HG03520 (cell line): ENCODE results near the gene WDR47.
A peak's percentile ranks its signal among the peaks of the same experiment; 100 is the strongest.
"Not testable (repeated sequence)": the region's sequence is repeated elsewhere in the genome, so short reads cannot be mapped to it uniquely, and the experiment has no call there.

ENCODE experiments used
- ATAC-seq: cut with Tn5 transposase; IDR thresholded peaks from one replicate; pipeline ENCODE4 v1.9.1; 2021; ENCODE audit warnings: mild to moderate bottlenecking, moderate library complexity; ENCODE audit not compliant: unreplicated experiment

The WDR47 gene

GRCh38 chr1:108969346-108969745, 72.6 kb downstream of the WDR47 start:
- no peak for ATAC-seq

DNA sequence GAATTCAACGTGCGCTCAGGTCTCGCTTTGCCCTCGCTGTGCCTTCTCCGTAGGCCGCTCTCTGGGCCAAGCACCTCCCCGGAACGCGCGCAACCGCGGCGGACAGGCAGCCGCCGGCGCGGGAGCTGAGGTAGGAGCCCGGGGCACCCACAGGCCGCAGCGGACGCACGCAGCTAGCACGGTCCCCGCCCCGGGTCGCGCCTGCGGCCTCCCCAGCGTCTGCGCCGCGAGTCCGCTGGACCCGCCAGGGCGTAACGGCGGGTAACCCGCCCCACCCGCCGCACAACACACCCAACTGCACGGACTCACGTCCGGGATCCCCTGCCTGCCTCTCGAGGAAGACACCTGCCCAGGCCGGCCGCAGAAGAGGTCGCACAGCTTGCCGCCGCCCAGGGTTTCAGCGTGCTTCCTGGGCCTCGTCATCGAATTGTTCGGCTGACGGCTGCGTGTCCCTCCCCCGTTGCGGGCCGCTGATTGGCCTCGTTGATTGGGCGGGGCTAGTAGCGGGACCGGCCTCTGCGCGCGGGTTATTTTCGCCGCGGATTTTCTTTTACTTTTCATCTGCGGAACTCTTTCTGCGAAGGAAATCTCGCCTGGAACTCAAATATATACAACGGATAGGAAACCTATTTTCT, 78.7 kb downstream of the WDR47 start, which contains the start of gene CLCC1:
CLCC1 (minus strand) TSS at position 433 of the 635 bp plus-strand sequence. CDS start 13,047 bp downstream, outside the sequence.
- ATAC-seq = peak; percentile 76

- ATAC-seq = no peak
These were observed 79.2 kb downstream of the WDR47 start for GRCh38 chr1:108962681-108963051.

DNA sequence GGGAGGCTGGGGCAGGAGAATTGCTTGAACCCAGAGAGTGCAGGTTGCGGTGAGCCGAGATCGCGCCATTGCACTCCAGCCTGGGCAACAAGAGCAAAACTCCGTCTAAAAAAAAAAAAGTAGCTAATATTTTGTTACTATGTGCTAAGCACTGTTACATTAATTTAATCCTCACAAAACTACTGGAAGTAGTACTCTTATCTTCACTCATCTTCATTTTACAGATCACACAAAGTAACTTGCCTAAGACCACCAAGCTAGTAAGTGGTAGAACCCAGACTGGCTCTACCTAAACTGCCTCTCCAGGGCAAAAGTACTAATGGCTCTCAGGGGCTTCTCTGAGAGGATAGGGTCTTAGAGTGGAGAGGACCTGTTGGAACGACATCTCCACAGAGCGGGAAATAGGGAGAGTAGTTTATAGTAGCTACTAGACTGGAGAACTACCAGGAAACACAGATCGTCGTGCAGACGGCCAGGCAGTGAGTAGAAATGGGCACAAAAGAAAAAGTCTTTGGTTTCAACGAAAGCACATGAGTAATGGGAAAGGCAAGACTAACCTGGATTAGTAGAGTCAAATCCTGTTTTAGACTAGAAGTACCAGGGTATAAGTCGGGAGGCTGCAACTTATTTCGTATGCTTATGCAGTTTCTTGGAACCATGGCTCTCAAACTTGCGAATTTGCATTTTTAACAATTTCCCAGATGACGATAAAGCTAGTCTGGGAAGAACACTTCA, 80.0 kb downstream of the WDR47 start:
- no peak for ATAC-seq

- ATAC-seq = peak; percentile 52
These were observed 80.7 kb downstream of the WDR47 start for GRCh38 chr1:108961198-108961597.

DNA sequence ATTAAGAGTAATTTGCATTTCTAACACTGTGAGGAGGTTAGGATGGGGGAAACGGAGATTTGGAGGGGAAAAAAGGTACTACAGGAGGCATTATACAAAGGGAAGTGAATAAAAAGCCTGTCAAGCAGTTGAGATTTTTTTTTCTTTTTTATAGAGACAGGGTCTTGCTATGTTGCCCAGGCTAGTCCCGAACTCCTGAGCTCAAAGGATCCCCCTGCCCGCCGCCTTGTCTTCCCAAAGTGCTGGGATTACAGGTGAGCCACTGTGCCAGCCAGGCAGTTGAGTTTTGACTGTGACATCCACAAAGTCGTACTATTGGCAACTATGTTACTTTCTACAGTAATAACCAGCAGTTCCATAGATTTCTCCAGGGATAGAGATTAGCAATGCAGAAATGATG, 81.2 kb downstream of the WDR47 start:
- no peak for ATAC-seq

DNA sequence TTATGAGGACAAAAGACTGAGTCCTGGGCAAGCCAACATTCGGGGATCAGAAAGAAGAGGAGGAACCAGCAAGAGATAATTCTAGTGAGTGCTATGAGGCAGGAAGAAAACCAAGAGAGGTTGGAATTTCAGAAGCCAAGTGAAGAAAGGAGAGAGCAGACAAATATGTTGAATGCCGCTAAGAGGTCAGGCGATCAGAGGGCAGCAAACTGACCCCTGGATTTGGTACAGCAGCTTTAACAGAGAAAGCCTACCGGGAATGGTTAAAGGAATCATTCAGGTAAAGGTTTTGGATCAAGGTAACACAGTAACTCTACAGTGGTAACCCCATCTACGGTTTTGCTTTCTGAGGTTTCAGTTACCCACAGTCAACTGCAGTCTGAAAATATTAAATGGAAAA, 84.0 kb downstream of the WDR47 start:
- no peak for ATAC-seq

GRCh38 chr1:108955881-108956280, 86.0 kb downstream of the WDR47 start:
- ATAC-seq = no peak

GRCh38 chr1:108955111-108955510, 86.8 kb downstream of the WDR47 start:
- ATAC-seq = no peak

DNA sequence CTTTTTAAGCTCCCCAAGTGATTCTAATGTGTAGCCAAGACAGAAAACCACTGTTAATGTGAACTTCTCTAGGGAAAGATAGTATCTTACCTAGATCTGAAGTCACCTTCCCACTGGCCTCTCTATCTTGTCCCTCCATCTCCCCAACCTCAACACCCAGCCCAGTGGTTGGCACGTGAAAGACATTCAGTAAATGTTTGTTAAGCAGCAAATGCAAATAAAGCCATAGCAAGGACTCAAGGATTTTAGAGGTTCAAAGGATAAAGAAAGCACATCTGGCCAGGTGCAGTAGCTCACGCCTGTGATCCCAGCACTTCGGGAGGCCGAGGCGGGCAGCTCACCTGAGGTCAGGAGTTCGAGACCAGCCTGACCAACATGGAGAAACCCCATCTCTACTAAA, 88.5 kb downstream of the WDR47 start:
- ATAC-seq = no peak

GRCh38 chr1:108951242-108951641, 90.7 kb downstream of the WDR47 start:
- no peak for ATAC-seq

- ATAC-seq = no peak
These were observed 92.9 kb downstream of the WDR47 start for GRCh38 chr1:108949044-108949443.

DNA sequence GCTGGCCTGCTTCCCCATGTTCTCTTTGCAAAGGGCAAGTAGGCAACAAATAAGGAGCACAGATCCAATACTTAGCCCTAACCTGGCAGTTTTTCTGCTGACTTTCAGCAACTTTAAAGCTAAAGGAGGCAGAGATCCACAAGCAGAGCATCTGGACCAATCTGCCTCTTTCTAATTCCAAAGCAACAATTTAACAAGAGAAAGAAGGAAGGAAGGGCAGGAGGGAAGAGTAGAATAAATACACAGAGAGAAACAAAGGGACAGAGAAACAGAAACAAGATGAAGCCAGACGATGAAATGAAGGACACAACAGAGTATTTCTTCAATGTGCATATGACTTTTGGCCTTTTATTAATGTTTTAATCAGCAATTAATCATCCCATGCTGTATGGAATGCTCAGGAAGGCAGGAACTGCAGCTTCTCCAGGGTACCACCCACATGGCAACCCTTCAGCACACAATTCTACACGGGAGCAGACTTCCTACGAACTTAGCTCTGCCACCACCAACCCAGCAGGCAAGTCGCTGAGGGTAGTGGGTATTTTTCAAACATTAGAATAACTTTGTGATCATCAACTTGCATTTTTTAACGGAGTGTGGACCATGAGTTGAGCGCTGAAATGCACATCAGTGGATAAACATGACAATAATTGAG, 93.9 kb downstream of the WDR47 start:
- ATAC-seq = no peak

DNA sequence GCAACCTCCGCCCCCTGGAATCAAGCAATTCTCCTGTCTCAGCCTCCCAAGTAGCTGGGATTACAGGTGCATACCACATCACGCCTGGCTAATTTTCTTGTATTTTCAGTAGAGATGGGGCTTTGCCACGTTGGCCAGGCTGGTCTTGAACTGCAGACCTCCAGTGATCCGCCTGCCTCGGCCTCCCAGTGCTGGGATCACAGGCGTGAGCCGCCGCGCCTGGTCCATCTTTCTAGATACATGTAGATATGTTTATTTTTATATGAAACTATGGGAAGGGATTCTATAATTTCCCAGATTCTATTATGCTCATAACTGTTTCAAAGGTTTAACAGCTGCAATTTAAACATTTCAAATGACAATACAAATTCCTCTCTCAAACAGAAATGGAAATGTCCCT, 105.7 kb downstream of the WDR47 start:
- ATAC-seq = no peak

DNA sequence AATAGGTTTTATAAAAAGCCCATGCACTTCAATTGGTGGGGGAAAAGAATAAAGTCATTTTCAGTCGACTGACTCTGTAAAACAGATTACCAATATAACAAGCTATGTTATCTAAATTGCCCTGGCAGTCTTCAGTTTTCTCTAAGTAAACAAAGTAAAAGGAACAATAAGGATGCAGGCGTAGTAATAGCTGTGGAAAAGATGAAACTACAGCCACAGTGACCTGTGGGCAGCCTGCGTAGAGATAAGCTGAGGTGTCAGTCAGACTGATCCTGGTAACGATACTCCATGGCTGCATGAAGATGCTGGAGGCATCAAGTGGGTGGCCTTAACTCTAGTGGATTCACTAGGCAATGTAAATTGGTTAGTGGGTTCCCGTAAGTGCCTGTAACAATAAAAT, 108.0 kb downstream of the WDR47 start:
- ATAC-seq = no peak

- not testable (repeated sequence) for ATAC-seq
These were observed 114.3 kb downstream of the WDR47 start for GRCh38 chr1:108927565-108927964.

DNA sequence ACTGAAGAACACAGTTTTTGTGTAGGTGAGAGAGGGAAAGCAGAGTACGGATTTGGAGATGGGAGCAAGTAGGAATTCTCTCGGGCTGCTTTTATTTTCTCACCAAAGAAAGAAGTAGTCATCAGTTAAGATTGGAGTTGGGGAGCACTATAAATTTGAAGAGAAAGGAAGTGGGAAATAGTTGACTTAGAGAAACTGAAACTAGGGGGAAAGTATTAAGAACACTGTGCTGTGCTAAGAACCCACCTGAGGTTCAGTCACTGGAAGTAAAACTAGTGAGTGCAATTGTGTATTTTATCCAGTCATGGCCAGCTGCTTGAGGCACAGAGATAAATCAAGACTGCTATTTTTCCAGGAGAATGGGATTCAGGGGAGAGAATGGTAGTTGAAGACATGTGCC, 116.0 kb downstream of the WDR47 start:
- ATAC-seq = no peak
